WTC11 (cell line): ENCODE data around the gene SLIT3. TPM values are rescaled to one million over a fixed set of nuclear protein-coding genes. Genes with fewer than 3 reads are reported as not detected.

Experiments
- ATAC-seq: fragments of 200-7000 bp; cut with Tn5 transposase; 2 replicates; pipeline ENCODE4 v1.10.0; 2021; ENCODE audit warnings: mild to moderate bottlenecking, moderate library complexity
- CTCF ChIA-PET: fragments of 300-600 bp; sonication (Branson Sonifier 250); formaldehyde crosslinking; loops from one replicate; lab custom pipeline; 2021; ENCODE audit warnings: antibody characterized with exemption; lab: Charles Lee
- POLR2A ChIA-PET: fragments of 350-600 bp; sonication (Branson Sonifier 250); formaldehyde crosslinking; loops from one replicate; lab custom pipeline; 2021; ENCODE audit warnings: antibody characterized with exemption; lab: Charles Lee
- DNase-seq: peaks from one replicate; pipeline ENCODE4 v3.0.0; 2021; ENCODE audit warnings: low spot score
- H3K27ac Mint-ChIP-seq: 2 replicates; pipeline ENCODE4 v1.8.0; 2021; ENCODE audit warnings: mixed read lengths
- H3K27me3 Mint-ChIP-seq: 2 replicates; pipeline ENCODE4 v1.8.0; 2021; ENCODE audit warnings: low read depth, mild to moderate bottlenecking, moderate library complexity, mixed read lengths
- H3K36me3 Mint-ChIP-seq: 2 replicates; pipeline ENCODE4 v1.8.0; 2021; ENCODE audit warnings: mixed read lengths
- H3K4me1 Mint-ChIP-seq: 2 replicates; pipeline ENCODE4 v1.8.0; 2022; ENCODE audit warnings: mixed read lengths
- H3K4me3 Mint-ChIP-seq: 2 replicates; pipeline ENCODE4 v1.8.0; 2021; ENCODE audit warnings: mild to moderate bottlenecking, moderate library complexity, mixed read lengths
- H3K9me3 Mint-ChIP-seq: 2 replicates; pipeline ENCODE4 v1.8.0; 2021; ENCODE audit warnings: mixed read lengths
- ATF1 ChIP-seq: sonication (generic); formaldehyde crosslinking; IDR thresholded peaks from 2 replicates; pipeline ENCODE4 v1.8.1; 2023; ENCODE audit warnings: mild to moderate bottlenecking, moderate library complexity, missing genetic modification reagents
- CBFB ChIP-seq: sonication (generic); formaldehyde crosslinking; IDR thresholded peaks from 2 replicates; pipeline ENCODE4 v1.8.1; 2022; ENCODE audit warnings: mild to moderate bottlenecking, low read depth, missing genetic modification reagents
- CREB1 ChIP-seq: sonication (generic); formaldehyde crosslinking; IDR thresholded peaks from 2 replicates; pipeline ENCODE4 v1.8.0; 2023; ENCODE audit warnings: mild to moderate bottlenecking, missing genetic modification reagents
- CREM ChIP-seq: sonication (generic); formaldehyde crosslinking; IDR thresholded peaks from 2 replicates; pipeline ENCODE4 v1.8.1; 2022; ENCODE audit warnings: mild to moderate bottlenecking, missing genetic modification reagents, moderate library complexity
- ELF4 ChIP-seq: sonication (generic); formaldehyde crosslinking; IDR thresholded peaks from 2 replicates; pipeline ENCODE4 v1.8.1; 2022; ENCODE audit warnings: low read depth, mild to moderate bottlenecking, moderate library complexity, missing genetic modification reagents
- ETV6 ChIP-seq: sonication (generic); formaldehyde crosslinking; IDR thresholded peaks from 2 replicates; pipeline ENCODE4 v1.8.1; 2022; ENCODE audit warnings: mild to moderate bottlenecking, missing genetic modification reagents
- PRRX2 ChIP-seq: fragments of 250-450 bp; sonication (Bioruptor Pico); IDR thresholded peaks from 2 replicates; pipeline ENCODE4 v1.8.0; 2021; ENCODE audit warnings: mild to moderate bottlenecking
- RELA ChIP-seq: sonication (generic); formaldehyde crosslinking; IDR thresholded peaks from 2 replicates; pipeline ENCODE4 v1.8.1; 2022; ENCODE audit warnings: missing genetic modification reagents, mild to moderate bottlenecking, borderline replicate concordance
- SOX15 ChIP-seq: fragments of 250-450 bp; sonication (Bioruptor Pico); IDR thresholded peaks from 2 replicates; pipeline ENCODE4 v1.9.0; 2021; ENCODE audit warnings: mild to moderate bottlenecking
- TEAD4 ChIP-seq: sonication (generic); formaldehyde crosslinking; IDR thresholded peaks from 2 replicates; pipeline ENCODE4 v1.8.0; 2022; ENCODE audit warnings: mild to moderate bottlenecking, missing genetic modification reagents
- TP53 ChIP-seq: sonication (generic); formaldehyde crosslinking; IDR thresholded peaks from 2 replicates; pipeline ENCODE4 v1.8.1; 2023; ENCODE audit warnings: mild to moderate bottlenecking, missing genetic modification reagents
- ZNF219 ChIP-seq: sonication (generic); formaldehyde crosslinking; IDR thresholded peaks from 2 replicates; pipeline ENCODE4 v1.8.0; 2023; ENCODE audit warnings: missing genetic modification reagents, mild to moderate bottlenecking, borderline replicate concordance
- ZNF416 ChIP-seq: fragments of 250-450 bp; sonication (Bioruptor Pico); IDR thresholded peaks from 2 replicates; pipeline ENCODE4 v1.9.0; 2021; ENCODE audit warnings: mild to moderate bottlenecking, inconsistent platforms
- total RNA-seq: library from RNA; stranded (reverse); gene quantifications from 3 replicates; pipeline ENCODE4 v1.2.3, GENCODE V29; 2021
- TF ChIP-seq, protein P1 (sequence below): fragments of 250-450 bp; sonication (Bioruptor Pico); IDR thresholded peaks from 2 replicates; pipeline ENCODE4 v1.9.0; 2021; ENCODE audit warnings: moderate library complexity, mild to moderate bottlenecking, inconsistent platforms, borderline replicate concordance
- TF ChIP-seq, protein P2 (sequence below): sonication (generic); formaldehyde crosslinking; IDR thresholded peaks from 2 replicates; pipeline ENCODE4 v1.8.1; 2023; ENCODE audit warnings: mild to moderate bottlenecking, missing genetic modification reagents, moderate library complexity
- TF ChIP-seq, protein P3 (sequence below): fragments of 250-450 bp; sonication (Bioruptor Pico); IDR thresholded peaks from 2 replicates; pipeline ENCODE4 v2.1.2; 2022; ENCODE audit warnings: mild to moderate bottlenecking, moderate library complexity
- TF ChIP-seq, protein P4 (sequence below): fragments of 250-450 bp; sonication (Bioruptor Pico); IDR thresholded peaks from 2 replicates; pipeline ENCODE4 v1.8.0; 2021; ENCODE audit warnings: mild to moderate bottlenecking
- TF ChIP-seq, protein P5 (sequence below): fragments of 200-600 bp; IDR thresholded peaks from 2 replicates; pipeline ENCODE4 v1.8.0; 2022; ENCODE audit warnings: antibody characterized with exemption
- TF ChIP-seq, protein P6 (sequence below): sonication (generic); formaldehyde crosslinking; IDR thresholded peaks from 2 replicates; pipeline ENCODE4 v1.8.1; 2023; ENCODE audit warnings: mild to moderate bottlenecking, missing genetic modification reagents, borderline replicate concordance
- TF ChIP-seq, protein P7 (sequence below): fragments of 250-450 bp; sonication (Bioruptor Pico); conservative IDR thresholded peaks from 2 replicates; pipeline ENCODE4 v1.9.0; 2021; ENCODE audit warnings: mild to moderate bottlenecking
- TF ChIP-seq, protein P8 (sequence below): sonication (generic); formaldehyde crosslinking; IDR thresholded peaks from 2 replicates; pipeline ENCODE4 v1.8.0; 2022; ENCODE audit warnings: mild to moderate bottlenecking, missing genetic modification reagents

The SLIT3 gene
- total RNA-seq, 1 experiment from 2014 or later = 1.9 TPM

DNA sequence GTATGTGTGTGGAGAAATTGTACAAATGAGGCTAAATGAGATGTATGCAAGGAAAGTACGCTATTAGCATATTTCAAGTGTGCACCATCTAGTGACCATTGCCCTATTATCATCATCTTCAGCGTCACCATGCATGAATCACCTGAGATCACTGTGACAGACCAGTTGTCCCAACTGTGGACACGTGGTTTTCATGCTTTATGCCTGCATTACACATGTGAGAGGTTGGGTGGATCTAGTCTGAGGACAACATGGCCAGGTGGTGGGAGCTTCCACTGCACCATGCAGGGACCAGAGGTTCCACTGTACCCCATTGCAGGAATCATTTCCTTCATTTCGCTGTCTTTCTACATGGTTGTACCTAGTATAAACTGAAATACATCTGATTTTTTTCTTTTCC, 329.8 kb downstream of the SLIT3 start:
- Mint-ChIP-seq H3K36me3 (no peaks in the 10 kb centered on the region), H3K4me1 (peaks cover 6% of the 10 kb centered on the region), H3K4me3 (no peak overlapping the region), H3K9me3 (no peaks in the 10 kb centered on the region), H3K27ac (no peak overlapping the region), H3K27me3 (no peaks in the 10 kb centered on the region; the same call in 1 of the 2 replicates)
- DNase-seq (no peak), ATAC-seq (no peak)
- ChIA-PET POLR2A (no interaction called here), CTCF (no interaction called here)
- TF ChIP-seq PRRX2 (CRISPR knock-in tag) (no peak), SOX15 (CRISPR knock-in tag) (no peak), CREM (CRISPR knock-in tag) (no peak), CBFB (CRISPR knock-in tag) (no peak), ZNF416 (CRISPR knock-in tag) (no peak)
- TF ChIP-seq, protein P1, sequence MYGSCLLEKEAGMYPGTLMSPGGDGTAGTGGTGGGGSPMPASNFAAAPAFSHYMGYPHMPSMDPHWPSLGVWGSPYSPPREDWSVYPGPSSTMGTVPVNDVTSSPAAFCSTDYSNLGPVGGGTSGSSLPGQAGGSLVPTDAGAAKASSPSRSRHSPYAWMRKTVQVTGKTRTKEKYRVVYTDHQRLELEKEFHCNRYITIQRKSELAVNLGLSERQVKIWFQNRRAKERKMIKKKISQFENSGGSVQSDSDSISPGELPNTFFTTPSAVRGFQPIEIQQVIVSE (CRISPR knock-in tag) = no peak
- TF ChIP-seq, protein P2, sequence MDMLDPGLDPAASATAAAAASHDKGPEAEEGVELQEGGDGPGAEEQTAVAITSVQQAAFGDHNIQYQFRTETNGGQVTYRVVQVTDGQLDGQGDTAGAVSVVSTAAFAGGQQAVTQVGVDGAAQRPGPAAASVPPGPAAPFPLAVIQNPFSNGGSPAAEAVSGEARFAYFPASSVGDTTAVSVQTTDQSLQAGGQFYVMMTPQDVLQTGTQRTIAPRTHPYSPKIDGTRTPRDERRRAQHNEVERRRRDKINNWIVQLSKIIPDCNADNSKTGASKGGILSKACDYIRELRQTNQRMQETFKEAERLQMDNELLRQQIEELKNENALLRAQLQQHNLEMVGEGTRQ (CRISPR knock-in tag) = no peak
- TF ChIP-seq, protein P3, sequence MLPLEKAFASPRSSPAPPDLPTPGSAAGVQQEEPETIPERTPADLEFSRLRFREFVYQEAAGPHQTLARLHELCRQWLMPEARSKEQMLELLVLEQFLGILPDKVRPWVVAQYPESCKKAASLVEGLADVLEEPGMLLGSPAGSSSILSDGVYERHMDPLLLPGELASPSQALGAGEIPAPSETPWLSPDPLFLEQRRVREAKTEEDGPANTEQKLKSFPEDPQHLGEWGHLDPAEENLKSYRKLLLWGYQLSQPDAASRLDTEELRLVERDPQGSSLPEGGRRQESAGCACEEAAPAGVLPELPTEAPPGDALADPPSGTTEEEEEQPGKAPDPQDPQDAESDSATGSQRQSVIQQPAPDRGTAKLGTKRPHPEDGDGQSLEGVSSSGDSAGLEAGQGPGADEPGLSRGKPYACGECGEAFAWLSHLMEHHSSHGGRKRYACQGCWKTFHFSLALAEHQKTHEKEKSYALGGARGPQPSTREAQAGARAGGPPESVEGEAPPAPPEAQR (CRISPR knock-in tag) = no peak

DNA sequence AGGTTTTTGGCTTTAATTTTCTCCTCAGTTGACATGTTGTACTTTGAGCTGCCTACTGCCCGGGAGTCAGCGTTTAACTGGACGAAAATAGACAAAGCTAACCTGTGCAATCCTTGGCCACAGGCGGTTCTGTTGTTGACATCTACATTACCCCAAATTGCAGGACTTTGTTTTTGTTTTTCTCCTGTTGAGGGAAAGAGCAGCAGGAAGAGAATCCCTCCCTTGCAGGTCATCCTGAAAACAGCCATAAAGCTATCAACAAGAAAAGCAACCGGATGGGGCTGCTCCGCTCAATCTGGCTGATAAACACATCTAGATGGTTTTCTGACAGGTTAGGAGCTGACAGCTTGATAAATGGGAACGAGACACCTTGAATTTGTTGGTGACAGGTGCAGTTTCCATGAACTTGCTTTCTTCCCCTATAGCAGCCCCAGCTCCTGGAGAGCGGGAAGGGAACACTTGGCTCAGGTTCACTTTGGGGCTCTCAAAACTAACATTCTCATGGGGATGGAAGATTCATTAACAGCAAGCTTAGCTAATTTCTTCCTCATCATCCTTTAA, 331.5 kb downstream of the SLIT3 start:
- Mint-ChIP-seq H3K36me3 (no peaks in the 10 kb centered on the region), H3K27me3 (no peaks in the 10 kb centered on the region; the same call in 1 of the 2 replicates), H3K9me3 (no peaks in the 10 kb centered on the region), H3K27ac (no peak overlapping the region), H3K4me3 (no peak overlapping the region), H3K4me1 (no peaks in the 10 kb centered on the region)
- ATAC-seq = no peak
- ChIA-PET POLR2A (no interaction called here), CTCF (interaction anchor here (0.5 to 1.7 kb wide), 2 partner anchors 18 to 437 kb away, joined by 3 to 6 read pairs; no protein-coding TSS in a partner anchor)
- DNase-seq = no peak
- no peak for TF ChIP-seq ATF1
- TF ChIP-seq, protein P4, sequence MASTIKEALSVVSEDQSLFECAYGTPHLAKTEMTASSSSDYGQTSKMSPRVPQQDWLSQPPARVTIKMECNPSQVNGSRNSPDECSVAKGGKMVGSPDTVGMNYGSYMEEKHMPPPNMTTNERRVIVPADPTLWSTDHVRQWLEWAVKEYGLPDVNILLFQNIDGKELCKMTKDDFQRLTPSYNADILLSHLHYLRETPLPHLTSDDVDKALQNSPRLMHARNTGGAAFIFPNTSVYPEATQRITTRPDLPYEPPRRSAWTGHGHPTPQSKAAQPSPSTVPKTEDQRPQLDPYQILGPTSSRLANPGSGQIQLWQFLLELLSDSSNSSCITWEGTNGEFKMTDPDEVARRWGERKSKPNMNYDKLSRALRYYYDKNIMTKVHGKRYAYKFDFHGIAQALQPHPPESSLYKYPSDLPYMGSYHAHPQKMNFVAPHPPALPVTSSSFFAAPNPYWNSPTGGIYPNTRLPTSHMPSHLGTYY (CRISPR knock-in tag) = no peak
- TF ChIP-seq ELF4 (CRISPR knock-in tag) = no peak
- TF ChIP-seq, protein P5, sequence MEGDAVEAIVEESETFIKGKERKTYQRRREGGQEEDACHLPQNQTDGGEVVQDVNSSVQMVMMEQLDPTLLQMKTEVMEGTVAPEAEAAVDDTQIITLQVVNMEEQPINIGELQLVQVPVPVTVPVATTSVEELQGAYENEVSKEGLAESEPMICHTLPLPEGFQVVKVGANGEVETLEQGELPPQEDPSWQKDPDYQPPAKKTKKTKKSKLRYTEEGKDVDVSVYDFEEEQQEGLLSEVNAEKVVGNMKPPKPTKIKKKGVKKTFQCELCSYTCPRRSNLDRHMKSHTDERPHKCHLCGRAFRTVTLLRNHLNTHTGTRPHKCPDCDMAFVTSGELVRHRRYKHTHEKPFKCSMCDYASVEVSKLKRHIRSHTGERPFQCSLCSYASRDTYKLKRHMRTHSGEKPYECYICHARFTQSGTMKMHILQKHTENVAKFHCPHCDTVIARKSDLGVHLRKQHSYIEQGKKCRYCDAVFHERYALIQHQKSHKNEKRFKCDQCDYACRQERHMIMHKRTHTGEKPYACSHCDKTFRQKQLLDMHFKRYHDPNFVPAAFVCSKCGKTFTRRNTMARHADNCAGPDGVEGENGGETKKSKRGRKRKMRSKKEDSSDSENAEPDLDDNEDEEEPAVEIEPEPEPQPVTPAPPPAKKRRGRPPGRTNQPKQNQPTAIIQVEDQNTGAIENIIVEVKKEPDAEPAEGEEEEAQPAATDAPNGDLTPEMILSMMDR = no peak
- TF ChIP-seq, protein P6, sequence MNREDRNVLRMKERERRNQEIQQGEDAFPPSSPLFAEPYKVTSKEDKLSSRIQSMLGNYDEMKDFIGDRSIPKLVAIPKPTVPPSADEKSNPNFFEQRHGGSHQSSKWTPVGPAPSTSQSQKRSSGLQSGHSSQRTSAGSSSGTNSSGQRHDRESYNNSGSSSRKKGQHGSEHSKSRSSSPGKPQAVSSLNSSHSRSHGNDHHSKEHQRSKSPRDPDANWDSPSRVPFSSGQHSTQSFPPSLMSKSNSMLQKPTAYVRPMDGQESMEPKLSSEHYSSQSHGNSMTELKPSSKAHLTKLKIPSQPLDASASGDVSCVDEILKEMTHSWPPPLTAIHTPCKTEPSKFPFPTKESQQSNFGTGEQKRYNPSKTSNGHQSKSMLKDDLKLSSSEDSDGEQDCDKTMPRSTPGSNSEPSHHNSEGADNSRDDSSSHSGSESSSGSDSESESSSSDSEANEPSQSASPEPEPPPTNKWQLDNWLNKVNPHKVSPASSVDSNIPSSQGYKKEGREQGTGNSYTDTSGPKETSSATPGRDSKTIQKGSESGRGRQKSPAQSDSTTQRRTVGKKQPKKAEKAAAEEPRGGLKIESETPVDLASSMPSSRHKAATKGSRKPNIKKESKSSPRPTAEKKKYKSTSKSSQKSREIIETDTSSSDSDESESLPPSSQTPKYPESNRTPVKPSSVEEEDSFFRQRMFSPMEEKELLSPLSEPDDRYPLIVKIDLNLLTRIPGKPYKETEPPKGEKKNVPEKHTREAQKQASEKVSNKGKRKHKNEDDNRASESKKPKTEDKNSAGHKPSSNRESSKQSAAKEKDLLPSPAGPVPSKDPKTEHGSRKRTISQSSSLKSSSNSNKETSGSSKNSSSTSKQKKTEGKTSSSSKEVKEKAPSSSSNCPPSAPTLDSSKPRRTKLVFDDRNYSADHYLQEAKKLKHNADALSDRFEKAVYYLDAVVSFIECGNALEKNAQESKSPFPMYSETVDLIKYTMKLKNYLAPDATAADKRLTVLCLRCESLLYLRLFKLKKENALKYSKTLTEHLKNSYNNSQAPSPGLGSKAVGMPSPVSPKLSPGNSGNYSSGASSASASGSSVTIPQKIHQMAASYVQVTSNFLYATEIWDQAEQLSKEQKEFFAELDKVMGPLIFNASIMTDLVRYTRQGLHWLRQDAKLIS (CRISPR knock-in tag) = no peak
- TF ChIP-seq TP53 (CRISPR knock-in tag) = no peak
- TF ChIP-seq ZNF219 = no peak
- TF ChIP-seq, protein P7, sequence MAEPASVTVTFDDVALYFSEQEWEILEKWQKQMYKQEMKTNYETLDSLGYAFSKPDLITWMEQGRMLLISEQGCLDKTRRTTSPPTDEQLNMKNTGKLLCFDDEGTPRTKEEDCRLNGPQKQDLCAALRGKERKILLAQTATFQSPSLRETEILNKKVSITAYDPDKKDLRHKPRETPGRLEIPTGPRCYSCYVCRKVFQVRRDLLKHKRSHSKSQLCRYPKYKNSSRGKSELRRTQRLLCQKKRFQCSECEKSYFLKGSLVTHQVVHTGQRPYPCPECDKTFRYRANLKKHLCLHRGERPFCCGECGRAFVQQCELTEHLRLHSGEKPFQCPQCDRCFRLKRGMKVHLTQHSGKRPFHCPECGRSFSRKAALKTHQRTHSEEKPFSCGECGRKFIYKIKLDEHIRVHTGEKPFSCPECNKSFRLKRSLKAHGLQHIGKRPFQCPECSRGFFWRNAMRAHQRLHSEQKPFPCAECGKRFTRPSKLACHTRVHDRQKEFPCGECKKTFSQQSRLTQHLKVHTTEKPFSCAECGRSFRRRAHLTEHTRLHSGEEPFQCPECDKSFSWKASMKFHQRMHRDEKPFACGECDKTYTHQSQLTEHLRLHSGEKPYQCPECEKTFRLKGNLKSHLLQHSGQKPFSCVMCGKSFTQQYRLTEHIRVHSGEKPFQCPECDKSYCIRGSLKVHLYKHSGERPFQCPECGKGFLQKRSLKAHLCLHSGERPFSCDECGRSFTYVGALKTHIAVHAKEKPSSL (CRISPR knock-in tag) = no peak
- no peak for TF ChIP-seq ETV6 (CRISPR knock-in tag)
- TF ChIP-seq TEAD4 (CRISPR knock-in tag) = no peak
- no peak for TF ChIP-seq CREB1 (CRISPR knock-in tag)
- TF ChIP-seq, protein P8, sequence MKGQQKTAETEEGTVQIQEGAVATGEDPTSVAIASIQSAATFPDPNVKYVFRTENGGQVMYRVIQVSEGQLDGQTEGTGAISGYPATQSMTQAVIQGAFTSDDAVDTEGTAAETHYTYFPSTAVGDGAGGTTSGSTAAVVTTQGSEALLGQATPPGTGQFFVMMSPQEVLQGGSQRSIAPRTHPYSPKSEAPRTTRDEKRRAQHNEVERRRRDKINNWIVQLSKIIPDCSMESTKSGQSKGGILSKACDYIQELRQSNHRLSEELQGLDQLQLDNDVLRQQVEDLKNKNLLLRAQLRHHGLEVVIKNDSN (CRISPR knock-in tag) = no peak
- no peak for TF ChIP-seq RELA (CRISPR knock-in tag)
